ENCODE measurements around the gene GMDS.

Gene GMDS

DNA sequence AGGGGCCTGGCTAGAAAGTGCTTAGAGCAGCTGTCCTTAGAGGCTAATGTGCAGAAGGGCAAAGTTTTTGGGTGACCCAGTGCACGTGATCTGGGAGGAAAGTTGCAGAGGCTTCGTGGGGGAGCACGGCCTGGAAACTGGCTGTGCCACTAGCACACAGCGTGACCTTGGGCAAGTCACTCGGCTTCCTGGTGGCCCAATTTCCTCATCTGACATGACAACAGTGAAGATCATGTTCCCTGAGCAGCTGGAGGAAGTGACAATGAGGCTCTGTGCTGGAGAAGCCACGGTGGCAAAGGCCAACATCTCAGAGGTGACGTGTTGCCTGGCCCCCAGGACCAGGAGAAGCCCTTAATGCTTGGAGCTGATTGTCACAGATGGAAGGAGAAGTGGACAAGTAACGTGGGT lies 536.2 kb downstream of the GMDS start:
- Histone ChIP-seq H3K27me3 (replicated peaks; ENCODE audit: insufficient read depth, low read length) (no peaks in the 10 kb centered on the region), H2AFZ (ENCODE audit: low read length) (no peak overlapping the region), H3K79me2 (ENCODE audit: low read length) (no peaks in the 10 kb centered on the region), H3K9me3 (replicated peaks; ENCODE audit: insufficient read depth, low read length) (no peaks in the 10 kb centered on the region), H3K9ac (ENCODE audit: low read length) (no peak overlapping the region), H3K36me3 (replicated peaks; ENCODE audit: insufficient read depth, low read length) (no peaks in the 10 kb centered on the region), H3K4me2 (ENCODE audit: low read depth, low read length) (no peak overlapping the region), H3K4me1 (ENCODE audit: low read length) (no peaks in the 10 kb centered on the region), H3F3A (ENCODE audit: insufficient read depth, low read length) (no peaks in the 10 kb centered on the region), H3K9me2 (replicated peaks; ENCODE audit: insufficient read depth, low read length) (no peaks in the 10 kb centered on the region), H3K27ac (ENCODE audit: low read length) (no peak overlapping the region), H3K4me3 (ENCODE audit: low read length) (no peak overlapping the region), H4K20me1 (ENCODE audit: insufficient read depth, low read length) (no peaks in the 10 kb centered on the region)
- DNase-seq: no peak
- TF ChIP-seq EZH2phosphoT487 (IDR thresholded peaks at IDR 0.05; ENCODE audit: low read length): no peak
- TF ChIP-seq EZH2 (optimal IDR thresholded peaks at IDR 0.05; ENCODE audit: low read depth, low read length): no peak
- TF ChIP-seq CTCF (IDR thresholded peaks at IDR 0.05; ENCODE audit: low read length): no peak

DNA sequence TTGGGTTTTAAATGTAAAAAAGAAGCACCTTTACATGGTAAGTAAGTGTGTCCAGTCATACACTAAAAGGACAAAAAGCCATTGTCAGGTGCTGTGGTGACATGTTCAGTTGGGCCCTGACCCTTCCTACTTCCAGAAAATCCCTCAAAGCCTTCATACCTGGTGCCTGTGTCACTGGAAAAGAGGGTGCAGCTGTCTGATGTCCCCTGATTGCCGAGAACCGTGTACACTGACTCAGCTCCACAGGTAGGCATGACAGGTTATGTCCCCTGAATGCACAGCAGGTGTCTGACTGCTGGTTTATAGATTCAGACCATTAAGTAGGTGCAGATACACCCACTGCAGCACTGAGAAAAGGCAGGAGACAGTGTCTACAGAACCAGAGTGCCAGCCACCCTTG lies 536.6 kb downstream of the GMDS start:
- no peaks in the 10 kb centered on the region for H3K79me2 ChIP-seq (ENCODE audit: low read length)
- H3K9me2 ChIP-seq (replicated peaks; ENCODE audit: insufficient read depth, low read length): no peaks in the 10 kb centered on the region
- H3K27ac ChIP-seq (ENCODE audit: low read length): no peak overlapping the region
- H3K9ac ChIP-seq (ENCODE audit: low read length): no peak overlapping the region
- no peak overlapping the region for H2AFZ ChIP-seq (ENCODE audit: low read length)
- H3F3A ChIP-seq (ENCODE audit: insufficient read depth, low read length): no peaks in the 10 kb centered on the region
- no peak overlapping the region for H3K4me3 ChIP-seq (ENCODE audit: low read length)
- no peaks in the 10 kb centered on the region for H3K4me1 ChIP-seq (ENCODE audit: low read length)
- no peaks in the 10 kb centered on the region for H3K36me3 ChIP-seq (replicated peaks; ENCODE audit: insufficient read depth, low read length)
- TF ChIP-seq EZH2 (optimal IDR thresholded peaks at IDR 0.05; ENCODE audit: low read depth, low read length) (no peak), EZH2phosphoT487 (IDR thresholded peaks at IDR 0.05; ENCODE audit: low read length) (no peak), CTCF (IDR thresholded peaks at IDR 0.05; ENCODE audit: low read length) (no peak)
- no peaks in the 10 kb centered on the region for H3K27me3 ChIP-seq (replicated peaks; ENCODE audit: insufficient read depth, low read length)
- no peak overlapping the region for H3K4me2 ChIP-seq (ENCODE audit: low read depth, low read length)
- no peaks in the 10 kb centered on the region for H4K20me1 ChIP-seq (ENCODE audit: insufficient read depth, low read length)
- no peaks in the 10 kb centered on the region for H3K9me3 ChIP-seq (replicated peaks; ENCODE audit: insufficient read depth, low read length)
- DNase-seq: no peak

GRCh38 chr6:1708122-1708521 lies 537.3 kb downstream of the GMDS start:
- H4K20me1 ChIP-seq (ENCODE audit: insufficient read depth, low read length): no peaks in the 10 kb centered on the region
- no peak overlapping the region for H3K4me3 ChIP-seq (ENCODE audit: low read length)
- H3K27ac ChIP-seq (ENCODE audit: low read length): no peak overlapping the region
- no peaks in the 10 kb centered on the region for H3K36me3 ChIP-seq (replicated peaks; ENCODE audit: insufficient read depth, low read length)
- no peaks in the 10 kb centered on the region for H3K79me2 ChIP-seq (ENCODE audit: low read length)
- TF ChIP-seq EZH2phosphoT487 (IDR thresholded peaks at IDR 0.05; ENCODE audit: low read length): no peak
- TF ChIP-seq EZH2 (optimal IDR thresholded peaks at IDR 0.05; ENCODE audit: low read depth, low read length): no peak
- TF ChIP-seq CTCF (IDR thresholded peaks at IDR 0.05; ENCODE audit: low read length): no peak
- no peaks in the 10 kb centered on the region for H3K4me1 ChIP-seq (ENCODE audit: low read length)
- H3K4me2 ChIP-seq (ENCODE audit: low read depth, low read length): no peak overlapping the region
- H3K9me2 ChIP-seq (replicated peaks; ENCODE audit: insufficient read depth, low read length): no peaks in the 10 kb centered on the region
- no peaks in the 10 kb centered on the region for H3K27me3 ChIP-seq (replicated peaks; ENCODE audit: insufficient read depth, low read length)
- no peak overlapping the region for H3K9ac ChIP-seq (ENCODE audit: low read length)
- H3F3A ChIP-seq (ENCODE audit: insufficient read depth, low read length): no peaks in the 10 kb centered on the region
- no peak overlapping the region for H2AFZ ChIP-seq (ENCODE audit: low read length)
- no peaks in the 10 kb centered on the region for H3K9me3 ChIP-seq (replicated peaks; ENCODE audit: insufficient read depth, low read length)
- no peak for DNase-seq
